ENCODE measurements around the gene TERT. TPM values are rescaled to one million over a fixed set of nuclear protein-coding genes. Genes with fewer than 3 reads are reported as not detected.

TERT gene
- total RNA-seq, 3 donors from 2014 or later (not counting 1 experiment from before 2014, with no cell fraction given), result not detected

GRCh38 chr5:1215320-1216096 lies 79.4 kb downstream of the TERT start:
- DNase-seq, result no peak
- Histone ChIP-seq H3K27me3 (ENCODE audit: control insufficient read depth, insufficient read depth, low read length) (no peaks in the 10 kb centered on the region), H3K36me3 (ENCODE audit: control insufficient read depth, insufficient read depth, low read length) (no peaks in the 10 kb centered on the region), H3K27ac (ENCODE audit: low read length) (no peak overlapping the region), H3K4me1 (ENCODE audit: control insufficient read depth, insufficient read depth, low read length) (no peaks in the 10 kb centered on the region), H3K4me3 (ENCODE audit: low read length) (no peak overlapping the region), H3K9me3 (ENCODE audit: control insufficient read depth, insufficient read depth, low read length) (no peaks in the 10 kb centered on the region)
- 94% methylated on average over 23 of the region's 23 CpGs for WGBS (ENCODE audit: insufficient coverage)
- intact Hi-C loops (cut with micrococcal nuclease), result no loop called here
- no peak overlapping the region for H3K4me3 Mint-ChIP-seq
- H3K27ac Mint-ChIP-seq, result no peak overlapping the region
- no peaks in the 10 kb centered on the region for H3K27me3 Mint-ChIP-seq (ENCODE audit: low read depth in 2 of 2)
- no peaks in the 10 kb centered on the region for H3K9me3 Mint-ChIP-seq
- TF ChIP-seq CTCF (IDR thresholded peaks at IDR 0.05), result no peak
- no peaks in the 10 kb centered on the region for H3K4me1 Mint-ChIP-seq
- no peaks in the 10 kb centered on the region for H3K36me3 Mint-ChIP-seq
- no peak for ATAC-seq

GRCh38 chr5:1214936-1215220 lies 80.0 kb downstream of the TERT start:
- TF ChIP-seq CTCF (IDR thresholded peaks at IDR 0.05), result no peak
- Mint-ChIP-seq H3K36me3 (no peaks in the 10 kb centered on the region), H3K4me3 (no peak overlapping the region), H3K9me3 (no peaks in the 10 kb centered on the region), H3K4me1 (no peaks in the 10 kb centered on the region), H3K27ac (no peak overlapping the region), H3K27me3 (ENCODE audit: low read depth in 2 of 2) (no peaks in the 10 kb centered on the region)
- no peak overlapping the region for H3K4me3 ChIP-seq (ENCODE audit: low read length)
- no peaks in the 10 kb centered on the region for H3K9me3 ChIP-seq (ENCODE audit: control insufficient read depth, insufficient read depth, low read length)
- ATAC-seq (no peak), DNase-seq (no peak)
- H3K4me1 ChIP-seq (ENCODE audit: control insufficient read depth, insufficient read depth, low read length), result no peaks in the 10 kb centered on the region
- intact Hi-C loops (cut with micrococcal nuclease), result no loop called here
- H3K27me3 ChIP-seq (ENCODE audit: control insufficient read depth, insufficient read depth, low read length), result no peaks in the 10 kb centered on the region
- no peak overlapping the region for H3K27ac ChIP-seq (ENCODE audit: low read length)
- WGBS (ENCODE audit: insufficient coverage), result 41% methylated on average over 1 of the region's 2 CpGs
- H3K36me3 ChIP-seq (ENCODE audit: control insufficient read depth, insufficient read depth, low read length), result no peaks in the 10 kb centered on the region

- intact Hi-C loops (cut with micrococcal nuclease), result no loop called here
- WGBS (ENCODE audit: insufficient coverage), result 76% methylated on average over 22 of the region's 22 CpGs
- Mint-ChIP-seq H3K27me3 (ENCODE audit: low read depth in 2 of 2) (no peaks in the 10 kb centered on the region), H3K36me3 (no peaks in the 10 kb centered on the region), H3K27ac (no peak overlapping the region), H3K4me1 (no peaks in the 10 kb centered on the region), H3K9me3 (no peaks in the 10 kb centered on the region), H3K4me3 (no peak overlapping the region)
- Histone ChIP-seq H3K36me3 (ENCODE audit: control insufficient read depth, insufficient read depth, low read length) (no peaks in the 10 kb centered on the region), H3K9me3 (ENCODE audit: control insufficient read depth, insufficient read depth, low read length) (no peaks in the 10 kb centered on the region), H3K27ac (ENCODE audit: low read length) (no peak overlapping the region), H3K4me3 (ENCODE audit: low read length) (no peak overlapping the region), H3K27me3 (ENCODE audit: control insufficient read depth, insufficient read depth, low read length) (no peaks in the 10 kb centered on the region), H3K4me1 (ENCODE audit: control insufficient read depth, insufficient read depth, low read length) (no peaks in the 10 kb centered on the region)
- no peak for ATAC-seq
- TF ChIP-seq CTCF (IDR thresholded peaks at IDR 0.05), result no peak
- no peak for DNase-seq
Measured at GRCh38 chr5:1214163-1214935, 80.5 kb downstream of the TERT start.
